ENCODE results near the gene CDHR2. TPM values are rescaled to one million over a fixed set of nuclear protein-coding genes. Genes with fewer than 3 reads are reported as not detected.
A peak's percentile ranks its signal among the peaks of the same experiment; 100 is the strongest.

Gene CDHR2
- under 0.01 TPM in 1 of 2 replicates, not detected in the other for total RNA-seq

- TF ChIP-seq, protein P1, sequence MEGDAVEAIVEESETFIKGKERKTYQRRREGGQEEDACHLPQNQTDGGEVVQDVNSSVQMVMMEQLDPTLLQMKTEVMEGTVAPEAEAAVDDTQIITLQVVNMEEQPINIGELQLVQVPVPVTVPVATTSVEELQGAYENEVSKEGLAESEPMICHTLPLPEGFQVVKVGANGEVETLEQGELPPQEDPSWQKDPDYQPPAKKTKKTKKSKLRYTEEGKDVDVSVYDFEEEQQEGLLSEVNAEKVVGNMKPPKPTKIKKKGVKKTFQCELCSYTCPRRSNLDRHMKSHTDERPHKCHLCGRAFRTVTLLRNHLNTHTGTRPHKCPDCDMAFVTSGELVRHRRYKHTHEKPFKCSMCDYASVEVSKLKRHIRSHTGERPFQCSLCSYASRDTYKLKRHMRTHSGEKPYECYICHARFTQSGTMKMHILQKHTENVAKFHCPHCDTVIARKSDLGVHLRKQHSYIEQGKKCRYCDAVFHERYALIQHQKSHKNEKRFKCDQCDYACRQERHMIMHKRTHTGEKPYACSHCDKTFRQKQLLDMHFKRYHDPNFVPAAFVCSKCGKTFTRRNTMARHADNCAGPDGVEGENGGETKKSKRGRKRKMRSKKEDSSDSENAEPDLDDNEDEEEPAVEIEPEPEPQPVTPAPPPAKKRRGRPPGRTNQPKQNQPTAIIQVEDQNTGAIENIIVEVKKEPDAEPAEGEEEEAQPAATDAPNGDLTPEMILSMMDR (IDR thresholded peaks at IDR 0.05; ENCODE audit: extremely low read depth, low read depth, low read length) = no peak
- Histone ChIP-seq H4K20me1 (ENCODE audit: insufficient read depth, low read length) (no peaks in the 10 kb centered on the region), H3K79me2 (ENCODE audit: insufficient read depth, low read length) (no peaks in the 10 kb centered on the region), H3K4me1 (ENCODE audit: insufficient read depth, low read length) (no peaks in the 10 kb centered on the region), H3K36me3 (ENCODE audit: insufficient read depth, low read length) (no peaks in the 10 kb centered on the region), H3K27ac (ENCODE audit: low read depth, low read length) (no peak within 1 kb of the TSS), H3K9me3 (ENCODE audit: low read depth, low read length) (no peaks in the 10 kb centered on the region), H3K4me2 (ENCODE audit: insufficient read depth, low read length) (no peak within 1 kb of the TSS), H3K27me3 (ENCODE audit: insufficient read depth, low read length) (peaks cover 2% of the 10 kb centered on the region), H2AFZ (ENCODE audit: low read length) (no peak within 1 kb of the TSS), H3K4me3 (ENCODE audit: insufficient read depth, low read length) (no peak within 1 kb of the TSS)
- DNase-seq (ENCODE audit: insufficient read length, low spot score, missing footprints) = peak; percentile 50
Observed at GRCh38 chr5:176548967-176549444, at the start of gene CDHR2. Gene CDHR2 (plus strand): TSS chr5:176549342. CDS start chr5:176565353, 16,011 bp downstream.

DNA sequence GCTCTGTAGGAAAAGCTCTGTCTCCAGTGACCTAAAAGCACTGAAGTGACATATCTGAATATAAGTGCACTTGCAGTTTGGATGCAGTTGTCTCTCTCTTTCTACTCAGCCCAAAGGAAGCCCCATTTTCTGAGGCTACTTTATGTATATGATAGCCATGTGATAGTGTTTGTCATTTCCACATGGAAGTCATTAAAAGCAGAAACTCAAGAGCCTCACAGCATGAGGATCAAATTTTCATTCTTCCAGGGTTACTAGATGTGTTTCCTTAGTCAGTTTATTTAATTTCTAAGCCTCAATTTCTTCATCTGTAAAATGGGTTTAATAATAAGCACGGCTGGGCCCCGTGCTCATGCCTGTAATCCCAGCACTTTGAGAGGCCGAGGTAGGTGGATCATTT is 48.6 kb upstream of the CDHR2 start:
- no peak overlapping the region for H3K4me3 ChIP-seq (ENCODE audit: insufficient read depth, low read length)
- H3K9me3 ChIP-seq (ENCODE audit: low read depth, low read length) = no peaks in the 10 kb centered on the region
- TF ChIP-seq, protein P1 (IDR thresholded peaks at IDR 0.05; ENCODE audit: extremely low read depth, low read depth, low read length) = no peak
- peaks cover 2% of the 10 kb centered on the region for H3K79me2 ChIP-seq (ENCODE audit: insufficient read depth, low read length)
- H3K27ac ChIP-seq (ENCODE audit: low read depth, low read length) = peak overlapping the region; percentile 46
- peaks cover 21% of the 10 kb centered on the region for H3K4me1 ChIP-seq (ENCODE audit: insufficient read depth, low read length)
- no peak overlapping the region for H3K4me2 ChIP-seq (ENCODE audit: insufficient read depth, low read length)
- H3K36me3 ChIP-seq (ENCODE audit: insufficient read depth, low read length) = peaks cover 58% of the 10 kb centered on the region
- DNase-seq (ENCODE audit: insufficient read length, low spot score, missing footprints) = no peak
- H2AFZ ChIP-seq (ENCODE audit: low read length) = no peak overlapping the region
- H4K20me1 ChIP-seq (ENCODE audit: insufficient read depth, low read length) = no peaks in the 10 kb centered on the region
- H3K27me3 ChIP-seq (ENCODE audit: insufficient read depth, low read length) = no peaks in the 10 kb centered on the region

- Histone ChIP-seq H3K4me2 (ENCODE audit: insufficient read depth, low read length) (no peak overlapping the region), H3K9me3 (ENCODE audit: low read depth, low read length) (no peaks in the 10 kb centered on the region), H3K27me3 (ENCODE audit: insufficient read depth, low read length) (no peaks in the 10 kb centered on the region), H3K4me3 (ENCODE audit: insufficient read depth, low read length) (no peak overlapping the region), H3K79me2 (ENCODE audit: insufficient read depth, low read length) (peaks cover 2% of the 10 kb centered on the region), H2AFZ (ENCODE audit: low read length) (no peak overlapping the region), H4K20me1 (ENCODE audit: insufficient read depth, low read length) (no peaks in the 10 kb centered on the region), H3K36me3 (ENCODE audit: insufficient read depth, low read length) (peaks cover 56% of the 10 kb centered on the region), H3K4me1 (ENCODE audit: insufficient read depth, low read length) (peaks cover 21% of the 10 kb centered on the region), H3K27ac (ENCODE audit: low read depth, low read length) (peak overlapping the region; percentile 43)
- DNase-seq (ENCODE audit: insufficient read length, low spot score, missing footprints) = peak; percentile 94
- TF ChIP-seq, protein P1 (IDR thresholded peaks at IDR 0.05; ENCODE audit: extremely low read depth, low read depth, low read length) = no peak
Observed at GRCh38 chr5:176501333-176501732, 47.8 kb upstream of the CDHR2 start.

DNA sequence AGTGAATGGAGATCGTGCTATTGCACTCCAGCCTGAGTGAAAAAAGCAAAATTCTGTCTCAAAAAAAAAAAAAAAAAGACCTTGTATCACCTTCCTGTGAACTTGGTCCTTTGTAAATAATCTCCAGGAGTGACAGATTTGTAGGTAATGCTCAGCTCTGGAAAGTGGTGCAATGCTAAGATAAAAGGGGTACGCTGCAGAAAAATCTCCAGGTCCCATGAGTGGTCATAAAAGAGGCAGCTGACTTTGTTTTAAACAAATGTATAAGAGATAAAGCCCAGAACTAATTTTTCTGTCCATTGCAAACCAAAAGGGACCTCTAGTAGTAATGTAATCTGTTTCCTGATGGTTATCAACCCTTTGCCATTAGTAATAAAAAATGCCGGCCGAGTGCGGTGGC is 45.6 kb upstream of the CDHR2 start:
- no peak overlapping the region for H3K4me3 ChIP-seq (ENCODE audit: insufficient read depth, low read length)
- H3K4me1 ChIP-seq (ENCODE audit: insufficient read depth, low read length) = peaks cover 16% of the 10 kb centered on the region
- no peaks in the 10 kb centered on the region for H3K27me3 ChIP-seq (ENCODE audit: insufficient read depth, low read length)
- peaks cover 65% of the 10 kb centered on the region for H3K36me3 ChIP-seq (ENCODE audit: insufficient read depth, low read length)
- no peaks in the 10 kb centered on the region for H3K9me3 ChIP-seq (ENCODE audit: low read depth, low read length)
- DNase-seq (ENCODE audit: insufficient read length, low spot score, missing footprints) = no peak
- H4K20me1 ChIP-seq (ENCODE audit: insufficient read depth, low read length) = no peaks in the 10 kb centered on the region
- H3K4me2 ChIP-seq (ENCODE audit: insufficient read depth, low read length) = no peak overlapping the region
- H2AFZ ChIP-seq (ENCODE audit: low read length) = no peak overlapping the region
- H3K79me2 ChIP-seq (ENCODE audit: insufficient read depth, low read length) = peaks cover 2% of the 10 kb centered on the region
- H3K27ac ChIP-seq (ENCODE audit: low read depth, low read length) = no peak overlapping the region
- TF ChIP-seq, protein P1 (IDR thresholded peaks at IDR 0.05; ENCODE audit: extremely low read depth, low read depth, low read length) = no peak

Measured in osteoblast (primary cell).